ENCODE data around the gene LARGE1. TPM values are rescaled to one million over a fixed set of nuclear protein-coding genes. Genes with fewer than 3 reads are reported as not detected.

Gene LARGE1
- total RNA-seq, 1 experiment from 2014 or later, result 1.3 TPM

DNA sequence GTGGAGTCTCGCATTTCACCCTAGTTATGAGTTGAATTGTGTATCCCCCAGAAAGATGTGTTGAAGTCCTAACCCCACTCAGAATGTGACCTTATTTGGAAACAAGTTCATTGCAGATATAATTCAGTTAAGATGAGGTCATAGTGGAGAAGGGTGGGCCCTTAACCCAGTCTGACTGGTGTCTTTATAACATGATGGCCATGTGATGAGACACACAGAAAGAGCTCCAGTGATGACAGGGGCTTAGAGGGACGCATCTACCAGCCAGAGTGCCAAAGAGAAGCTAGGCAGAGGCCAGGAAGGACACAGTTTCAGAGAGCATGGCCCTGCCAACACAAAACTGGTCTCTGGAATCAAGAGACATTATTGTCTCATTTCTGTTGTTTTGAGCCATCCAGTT, 50.3 kb downstream of the LARGE1 start:
- CTCF ChIA-PET, result no interaction called here
- H3K9me3 ChIP-seq (ENCODE audit: low read length), result no peaks in the 10 kb centered on the region
- H3K4me2 ChIP-seq (ENCODE audit: low read length), result no peak overlapping the region
- POLR2A ChIA-PET (ENCODE audit: unreplicated experiment), result no interaction called here
- H3K9me2 ChIP-seq (replicated peaks; ENCODE audit: low read length), result no peaks in the 10 kb centered on the region
- H2AFZ ChIP-seq (ENCODE audit: low read length), result no peak overlapping the region
- TF ChIP-seq EZH2phosphoT487 (IDR thresholded peaks at IDR 0.05; ENCODE audit: borderline replicate concordance, low read length) (no peak), EZH2 (IDR thresholded peaks at IDR 0.05; ENCODE audit: low read length, unreplicated experiment) (no peak)
- TF ChIP-seq, protein P1, sequence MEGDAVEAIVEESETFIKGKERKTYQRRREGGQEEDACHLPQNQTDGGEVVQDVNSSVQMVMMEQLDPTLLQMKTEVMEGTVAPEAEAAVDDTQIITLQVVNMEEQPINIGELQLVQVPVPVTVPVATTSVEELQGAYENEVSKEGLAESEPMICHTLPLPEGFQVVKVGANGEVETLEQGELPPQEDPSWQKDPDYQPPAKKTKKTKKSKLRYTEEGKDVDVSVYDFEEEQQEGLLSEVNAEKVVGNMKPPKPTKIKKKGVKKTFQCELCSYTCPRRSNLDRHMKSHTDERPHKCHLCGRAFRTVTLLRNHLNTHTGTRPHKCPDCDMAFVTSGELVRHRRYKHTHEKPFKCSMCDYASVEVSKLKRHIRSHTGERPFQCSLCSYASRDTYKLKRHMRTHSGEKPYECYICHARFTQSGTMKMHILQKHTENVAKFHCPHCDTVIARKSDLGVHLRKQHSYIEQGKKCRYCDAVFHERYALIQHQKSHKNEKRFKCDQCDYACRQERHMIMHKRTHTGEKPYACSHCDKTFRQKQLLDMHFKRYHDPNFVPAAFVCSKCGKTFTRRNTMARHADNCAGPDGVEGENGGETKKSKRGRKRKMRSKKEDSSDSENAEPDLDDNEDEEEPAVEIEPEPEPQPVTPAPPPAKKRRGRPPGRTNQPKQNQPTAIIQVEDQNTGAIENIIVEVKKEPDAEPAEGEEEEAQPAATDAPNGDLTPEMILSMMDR (conservative IDR thresholded peaks at IDR 0.05; ENCODE audit: low read depth, low read length), result no peak
- H3K4me3 ChIP-seq (ENCODE audit: low read length), result no peak overlapping the region
- no peak overlapping the region for H3K9ac ChIP-seq (ENCODE audit: low read length)
- H3K4me1 ChIP-seq (ENCODE audit: insufficient read depth, low read length), result no peaks in the 10 kb centered on the region
- H3K27me3 ChIP-seq (ENCODE audit: low read length), result no peaks in the 10 kb centered on the region
- H3K36me3 ChIP-seq (ENCODE audit: low read depth, low read length), result no peaks in the 10 kb centered on the region
- no peak overlapping the region for H3K27ac ChIP-seq (ENCODE audit: low read length)
- intact Hi-C loops (cut with micrococcal nuclease), result no loop called here
- H3K79me2 ChIP-seq (ENCODE audit: low read length), result no peaks in the 10 kb centered on the region
- no peak for DNase-seq
- BruUV-seq (replicated peaks), result no TSS peak
- no peaks in the 10 kb centered on the region for H4K20me1 ChIP-seq (ENCODE audit: low read length)
- no peak for ATAC-seq
- H3F3A ChIP-seq (ENCODE audit: low read length, unreplicated experiment), result no peaks in the 10 kb centered on the region

DNA sequence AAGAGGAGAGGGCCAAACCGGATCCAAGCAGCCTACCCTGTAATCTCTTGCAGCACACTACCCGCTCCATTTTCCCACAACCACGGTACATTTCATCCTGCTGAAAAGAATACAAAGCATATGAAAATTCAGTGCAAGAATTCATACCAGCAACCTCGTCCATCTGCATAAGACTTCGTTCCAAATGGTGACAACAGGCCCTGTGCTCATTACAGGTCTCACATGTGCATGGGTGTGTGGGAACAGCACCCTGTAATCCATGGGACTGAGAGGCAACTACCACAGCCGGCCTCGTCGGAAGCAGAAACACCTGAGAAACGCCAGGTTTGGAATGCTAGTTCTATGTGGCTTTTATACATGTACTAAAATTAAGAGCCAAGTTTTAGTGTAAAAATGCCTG, 52.3 kb downstream of the LARGE1 start:
- no peak for TF ChIP-seq EZH2 (IDR thresholded peaks at IDR 0.05; ENCODE audit: low read length, unreplicated experiment)
- TF ChIP-seq, protein P1 (conservative IDR thresholded peaks at IDR 0.05; ENCODE audit: low read depth, low read length), result no peak
- no peak for TF ChIP-seq EZH2phosphoT487 (IDR thresholded peaks at IDR 0.05; ENCODE audit: borderline replicate concordance, low read length)
- ChIA-PET POLR2A (ENCODE audit: unreplicated experiment) (no interaction called here), CTCF (no interaction called here)
- peak overlapping the region; percentile 34; the same call in 1 of the 2 replicates for H3K27ac ChIP-seq (ENCODE audit: low read length)
- no peaks in the 10 kb centered on the region for H3K27me3 ChIP-seq (ENCODE audit: low read length)
- no peaks in the 10 kb centered on the region for H4K20me1 ChIP-seq (ENCODE audit: low read length)
- no peaks in the 10 kb centered on the region for H3K36me3 ChIP-seq (ENCODE audit: low read depth, low read length)
- H3K4me3 ChIP-seq (ENCODE audit: low read length), result no peak overlapping the region
- H3F3A ChIP-seq (ENCODE audit: low read length, unreplicated experiment), result no peaks in the 10 kb centered on the region
- no peak overlapping the region for H3K4me2 ChIP-seq (ENCODE audit: low read length)
- H3K79me2 ChIP-seq (ENCODE audit: low read length), result no peaks in the 10 kb centered on the region
- no peak overlapping the region for H2AFZ ChIP-seq (ENCODE audit: low read length)
- BruUV-seq (replicated peaks), result no TSS peak
- DNase-seq, result no peak
- no peak overlapping the region for H3K9ac ChIP-seq (ENCODE audit: low read length)
- no peak for ATAC-seq
- no peaks in the 10 kb centered on the region for H3K4me1 ChIP-seq (ENCODE audit: insufficient read depth, low read length)
- no peaks in the 10 kb centered on the region for H3K9me3 ChIP-seq (ENCODE audit: low read length)
- intact Hi-C loops (cut with micrococcal nuclease), result no loop called here
- no peaks in the 10 kb centered on the region for H3K9me2 ChIP-seq (replicated peaks; ENCODE audit: low read length)

DNA sequence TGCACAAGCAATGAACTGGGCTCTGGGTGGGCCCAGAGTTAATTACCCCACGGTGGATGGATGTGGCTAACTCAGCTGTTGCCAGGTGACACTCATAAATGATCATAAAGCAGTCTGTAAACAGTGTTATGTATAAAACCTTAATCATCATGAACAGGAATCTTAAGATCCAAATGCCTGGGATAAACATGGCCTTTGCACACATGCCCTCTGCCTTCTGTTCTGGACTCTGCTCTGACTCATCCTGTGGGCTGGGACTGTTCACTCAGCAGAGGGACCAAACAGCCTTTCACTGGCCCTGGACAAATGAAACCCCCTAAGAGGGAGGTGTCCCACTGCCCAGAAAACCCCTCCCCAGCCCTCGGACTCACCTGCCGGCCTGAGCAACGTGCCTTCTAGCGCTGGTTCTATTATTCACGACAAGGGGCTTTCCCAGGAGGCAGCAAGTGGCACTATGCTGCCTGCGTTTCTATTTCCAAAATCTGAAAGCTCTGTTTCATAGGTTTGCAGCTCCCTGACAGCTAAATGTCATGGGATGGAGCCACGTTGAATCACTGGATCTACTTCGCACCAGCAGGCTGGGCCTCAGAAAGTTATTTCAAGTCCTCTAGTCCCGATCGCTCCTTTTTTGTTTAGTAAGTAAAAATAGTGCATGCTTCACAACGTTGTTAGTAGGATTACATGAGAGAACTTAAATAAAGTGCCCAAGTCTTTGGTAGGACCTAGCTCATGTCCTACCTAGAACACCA, 53.0 kb downstream of the LARGE1 start:
- H3K9me2 ChIP-seq (replicated peaks; ENCODE audit: low read length), result no peaks in the 10 kb centered on the region
- H3K4me2 ChIP-seq (ENCODE audit: low read length), result no peak overlapping the region
- H3K4me3 ChIP-seq (ENCODE audit: low read length), result no peak overlapping the region
- no peaks in the 10 kb centered on the region for H3K79me2 ChIP-seq (ENCODE audit: low read length)
- ATAC-seq (no peak), DNase-seq (peak; percentile 22)
- H3F3A ChIP-seq (ENCODE audit: low read length, unreplicated experiment), result no peaks in the 10 kb centered on the region
- no peak overlapping the region for H2AFZ ChIP-seq (ENCODE audit: low read length)
- no peaks in the 10 kb centered on the region for H4K20me1 ChIP-seq (ENCODE audit: low read length)
- H3K27ac ChIP-seq (ENCODE audit: low read length), result peak overlapping the region; percentile 34
- intact Hi-C loops (cut with micrococcal nuclease), result no loop called here
- H3K27me3 ChIP-seq (ENCODE audit: low read length), result no peaks in the 10 kb centered on the region
- BruUV-seq (replicated peaks), result no TSS peak
- ChIA-PET CTCF (no interaction called here), POLR2A (ENCODE audit: unreplicated experiment) (no interaction called here)
- H3K4me1 ChIP-seq (ENCODE audit: insufficient read depth, low read length), result no peaks in the 10 kb centered on the region
- H3K36me3 ChIP-seq (ENCODE audit: low read depth, low read length), result no peaks in the 10 kb centered on the region
- H3K9ac ChIP-seq (ENCODE audit: low read length), result no peak overlapping the region
- H3K9me3 ChIP-seq (ENCODE audit: low read length), result no peaks in the 10 kb centered on the region
- TF ChIP-seq EZH2phosphoT487 (IDR thresholded peaks at IDR 0.05; ENCODE audit: borderline replicate concordance, low read length) (no peak), EZH2 (IDR thresholded peaks at IDR 0.05; ENCODE audit: low read length, unreplicated experiment) (no peak)
- TF ChIP-seq, protein P1 (conservative IDR thresholded peaks at IDR 0.05; ENCODE audit: low read depth, low read length), result no peak
